Activated effector memory CD4-positive, alpha-beta T cell treated with Interleukin-2 at 50 U/mL for 16 hours (primary cell): ENCODE measurements around the gene MADD.
A peak's percentile ranks its signal among the peaks of the same experiment; 100 is the strongest.

ENCODE experiments used
- DNase-seq: peaks from one replicate; pipeline ENCODE4 v3.0.0-alpha.2; 2020

The MADD gene

GRCh38 chr11:47253660-47254059, 16.3 kb upstream of the MADD start:
- DNase-seq = no peak

GRCh38 chr11:47254386-47254785, 15.5 kb upstream of the MADD start:
- DNase-seq = no peak

GRCh38 chr11:47256374-47256773, 13.6 kb upstream of the MADD start:
- no peak for DNase-seq

GRCh38 chr11:47257177-47257516, 12.8 kb upstream of the MADD start:
- no peak for DNase-seq

- no peak for DNase-seq
Observed at GRCh38 chr11:47257517-47258316, 12.2 kb upstream of the MADD start, which contains the start of gene NR1H3. NR1H3 (plus strand) TSS chr11:47257996; CDS start chr11:47259217, 1,221 bp downstream.

- no peak for DNase-seq
Observed at GRCh38 chr11:47258317-47258902, 11.5 kb upstream of the MADD start.

GRCh38 chr11:47259232-47259977, 10.5 kb upstream of the MADD start:
- DNase-seq = no peak

GRCh38 chr11:47260366-47260765, 9.6 kb upstream of the MADD start:
- DNase-seq = no peak

GRCh38 chr11:47261291-47261800, 8.6 kb upstream of the MADD start:
- DNase-seq = no peak

GRCh38 chr11:47264119-47264518, 5.8 kb upstream of the MADD start:
- DNase-seq = no peak

- DNase-seq = no peak
Observed at GRCh38 chr11:47264521-47264920, 5.4 kb upstream of the MADD start.

- no peak for DNase-seq
Observed at GRCh38 chr11:47267876-47268275, 2.1 kb upstream of the MADD start.

- DNase-seq = no peak
Observed at GRCh38 chr11:47268448-47269001, 1.4 kb upstream of the MADD start.

- DNase-seq = peak; percentile 80
Observed at GRCh38 chr11:47269002-47269828, 718 bp upstream of the MADD start.

- DNase-seq = peak; percentile 14
Observed at GRCh38 chr11:47270331-47271271, 668 bp downstream of the MADD start.

GRCh38 chr11:47271328-47271727, 1.4 kb downstream of the MADD start:
- no peak for DNase-seq

- no peak for DNase-seq
Observed at GRCh38 chr11:47271961-47272661, 2.2 kb downstream of the MADD start.

GRCh38 chr11:47272706-47273105, 2.8 kb downstream of the MADD start:
- DNase-seq = no peak

GRCh38 chr11:47274495-47275235, 4.7 kb downstream of the MADD start:
- no peak for DNase-seq

GRCh38 chr11:47276923-47277322, 7.0 kb downstream of the MADD start:
- DNase-seq = no peak
